ENCODE results near the gene PRPSAP1.

Gene PRPSAP1

DNA sequence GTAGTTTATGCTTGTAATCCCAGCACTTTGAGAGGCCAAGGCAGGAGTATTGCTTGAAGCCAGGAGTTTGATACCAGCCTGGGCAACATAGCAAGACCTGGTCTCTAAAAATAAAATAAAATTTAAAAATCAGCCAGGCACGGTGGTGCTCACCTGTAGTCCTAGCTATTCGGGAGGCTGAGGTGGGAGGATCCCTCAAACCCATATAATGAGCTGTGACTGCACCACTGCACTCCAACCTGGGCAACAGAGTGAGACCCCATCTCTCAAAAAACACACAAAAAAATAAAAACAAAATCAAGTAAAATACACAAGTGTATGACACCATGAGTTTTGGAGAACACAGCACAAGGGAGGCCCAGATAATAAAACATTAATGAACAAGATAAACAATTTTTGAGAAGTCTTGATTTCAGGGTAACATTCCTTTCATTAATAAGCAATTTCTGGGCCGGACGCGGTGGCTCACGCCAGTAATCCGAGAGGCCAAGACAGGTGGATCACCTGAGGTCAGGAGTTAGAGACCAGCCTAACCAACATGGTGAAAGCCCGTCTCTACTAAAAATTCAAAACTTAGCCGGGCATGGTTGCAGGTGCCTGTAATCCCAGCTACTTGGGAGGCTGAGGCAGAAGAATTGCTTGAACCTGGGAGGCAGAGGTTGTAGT lies 17.9 kb downstream of the PRPSAP1 start:
- TF ChIP-seq, protein P1, sequence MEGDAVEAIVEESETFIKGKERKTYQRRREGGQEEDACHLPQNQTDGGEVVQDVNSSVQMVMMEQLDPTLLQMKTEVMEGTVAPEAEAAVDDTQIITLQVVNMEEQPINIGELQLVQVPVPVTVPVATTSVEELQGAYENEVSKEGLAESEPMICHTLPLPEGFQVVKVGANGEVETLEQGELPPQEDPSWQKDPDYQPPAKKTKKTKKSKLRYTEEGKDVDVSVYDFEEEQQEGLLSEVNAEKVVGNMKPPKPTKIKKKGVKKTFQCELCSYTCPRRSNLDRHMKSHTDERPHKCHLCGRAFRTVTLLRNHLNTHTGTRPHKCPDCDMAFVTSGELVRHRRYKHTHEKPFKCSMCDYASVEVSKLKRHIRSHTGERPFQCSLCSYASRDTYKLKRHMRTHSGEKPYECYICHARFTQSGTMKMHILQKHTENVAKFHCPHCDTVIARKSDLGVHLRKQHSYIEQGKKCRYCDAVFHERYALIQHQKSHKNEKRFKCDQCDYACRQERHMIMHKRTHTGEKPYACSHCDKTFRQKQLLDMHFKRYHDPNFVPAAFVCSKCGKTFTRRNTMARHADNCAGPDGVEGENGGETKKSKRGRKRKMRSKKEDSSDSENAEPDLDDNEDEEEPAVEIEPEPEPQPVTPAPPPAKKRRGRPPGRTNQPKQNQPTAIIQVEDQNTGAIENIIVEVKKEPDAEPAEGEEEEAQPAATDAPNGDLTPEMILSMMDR (conservative IDR thresholded peaks at IDR 0.05; ENCODE audit: low read depth, low read length): no peak
- H3K4me3 ChIP-seq (ENCODE audit: low read depth, low read length): no peak overlapping the region
- no peak for DNase-seq (ENCODE audit: low read depth)

DNA sequence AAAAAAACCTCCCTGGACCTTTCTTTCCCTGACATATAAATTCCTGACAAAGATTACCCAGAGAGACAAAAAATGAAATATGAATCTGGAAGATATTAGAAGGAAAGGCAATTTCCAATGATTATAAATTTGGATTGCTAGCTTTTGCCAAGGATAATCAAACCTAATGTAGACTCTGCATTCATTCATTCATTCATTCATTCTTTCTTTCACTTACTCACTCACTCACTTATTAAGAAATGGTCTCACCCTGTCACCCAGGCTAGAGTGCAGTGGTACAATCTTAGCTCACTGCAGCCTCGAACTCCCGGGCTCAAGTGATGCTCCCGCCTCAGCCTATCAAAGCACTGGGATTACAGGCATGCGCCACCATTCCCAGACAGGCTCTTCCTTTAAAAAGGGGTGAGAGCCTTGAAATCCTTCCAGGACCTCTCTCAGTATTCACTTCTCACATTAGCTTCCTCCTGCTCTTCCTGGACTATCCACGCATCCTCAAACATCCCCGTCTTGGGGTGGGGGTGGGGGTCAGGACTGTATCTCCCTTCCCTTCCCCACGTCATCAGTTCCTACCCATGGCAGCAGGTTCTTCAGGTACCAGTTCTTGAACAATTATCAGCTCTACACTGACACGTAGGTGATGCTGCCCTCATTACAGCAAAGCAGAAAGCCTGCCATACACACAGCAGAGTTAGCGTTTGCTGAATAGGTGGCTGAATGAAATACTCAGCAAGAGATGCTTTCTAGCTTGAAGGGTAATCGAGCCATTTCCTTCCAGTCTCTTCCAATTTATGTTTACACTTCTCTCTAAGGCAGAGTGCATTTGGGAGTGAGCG lies 19.8 kb downstream of the PRPSAP1 start:
- no peak for DNase-seq (ENCODE audit: low read depth)
- TF ChIP-seq, protein P1 (conservative IDR thresholded peaks at IDR 0.05; ENCODE audit: low read depth, low read length): no peak
- no peak overlapping the region for H3K4me3 ChIP-seq (ENCODE audit: low read depth, low read length)

DNA sequence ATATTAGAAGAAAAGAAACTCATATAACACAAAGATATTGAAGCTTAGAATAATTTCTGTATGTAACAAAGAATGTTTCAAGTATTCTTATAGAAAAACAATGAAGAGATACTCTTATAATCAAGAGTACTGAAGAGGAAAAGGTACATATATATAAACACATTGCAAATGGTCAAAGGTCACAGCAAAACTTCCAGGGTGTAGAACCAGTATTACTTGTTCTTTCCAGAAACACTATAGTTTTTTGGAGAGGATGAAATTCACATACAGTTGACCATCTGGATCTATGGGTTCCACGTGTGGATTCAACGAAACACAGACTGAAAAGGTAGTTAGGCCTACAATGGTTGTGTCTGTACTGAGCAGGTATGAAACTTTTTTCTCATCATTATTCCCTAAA lies 22.6 kb downstream of the PRPSAP1 start:
- no peak overlapping the region for H3K4me3 ChIP-seq (ENCODE audit: low read depth, low read length)
- no peak for DNase-seq (ENCODE audit: low read depth)
- TF ChIP-seq, protein P1 (conservative IDR thresholded peaks at IDR 0.05; ENCODE audit: low read depth, low read length): no peak

DNA sequence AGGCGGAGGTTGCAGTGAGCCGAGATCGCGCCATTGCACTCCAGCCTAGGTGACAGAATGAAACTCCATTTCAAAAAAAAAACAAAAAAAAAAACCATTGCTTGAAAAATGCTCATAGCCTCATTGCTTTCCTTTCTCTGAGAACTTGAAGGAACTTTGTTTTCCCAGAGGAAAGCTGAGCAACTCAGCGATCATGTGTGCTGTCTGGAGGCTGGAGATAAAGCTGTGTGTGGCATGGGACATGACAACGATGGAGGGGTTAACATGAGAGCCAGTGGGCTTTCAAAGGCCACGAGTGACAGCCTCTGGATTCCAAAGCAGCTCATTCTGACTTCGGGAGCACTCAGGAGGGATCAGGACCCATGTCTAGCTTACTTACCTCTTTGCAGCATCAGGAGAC lies 24.1 kb downstream of the PRPSAP1 start:
- H3K4me3 ChIP-seq (ENCODE audit: low read depth, low read length): no peak overlapping the region
- DNase-seq (ENCODE audit: low read depth): no peak
- TF ChIP-seq, protein P1 (conservative IDR thresholded peaks at IDR 0.05; ENCODE audit: low read depth, low read length): no peak

DNA sequence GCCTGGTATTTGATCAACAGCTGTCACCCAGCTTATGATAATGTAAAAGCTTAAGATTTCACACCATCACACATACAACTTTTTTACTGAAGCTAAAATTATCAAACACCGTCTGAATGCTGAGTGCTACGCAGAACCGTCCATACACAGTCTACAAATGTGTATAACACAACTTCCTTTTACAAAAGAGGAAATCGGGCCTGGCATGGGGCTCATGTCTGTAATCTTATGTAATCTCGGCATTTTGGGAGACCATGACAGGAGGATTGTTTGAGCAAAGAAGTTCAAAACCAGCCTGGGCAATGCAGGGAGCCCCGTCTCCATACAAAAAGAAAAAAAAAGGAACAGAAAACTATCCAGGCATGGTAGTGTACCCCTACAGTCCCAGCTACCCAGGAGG lies 26.0 kb downstream of the PRPSAP1 start:
- H3K4me3 ChIP-seq (ENCODE audit: low read depth, low read length): no peak overlapping the region
- TF ChIP-seq, protein P1 (conservative IDR thresholded peaks at IDR 0.05; ENCODE audit: low read depth, low read length): no peak

DNA sequence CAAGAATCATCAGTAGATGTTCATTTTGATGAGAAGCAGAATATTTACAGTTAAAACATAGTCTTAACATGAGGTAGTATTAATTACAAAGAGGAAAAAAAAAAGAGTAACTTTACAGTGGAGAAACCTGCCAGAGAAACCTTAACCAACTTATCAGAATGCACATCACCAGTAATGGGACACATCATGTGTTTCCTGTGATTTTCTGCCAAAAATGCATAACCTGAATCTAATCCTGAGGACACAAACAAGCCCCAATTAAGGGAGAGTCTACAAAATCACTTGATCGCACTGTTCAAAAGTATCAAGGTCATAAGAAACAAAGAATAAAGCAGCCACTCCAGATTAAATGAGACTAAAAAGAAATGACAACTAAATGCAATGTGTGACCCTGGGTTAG lies 27.4 kb downstream of the PRPSAP1 start:
- peak; percentile 31 for DNase-seq (ENCODE audit: low read depth)

More for the DNA sequence above, 26.0 kb downstream of the PRPSAP1 start:
- DNase-seq (ENCODE audit: low read depth): no peak

More for the DNA sequence above, 27.4 kb downstream of the PRPSAP1 start:
- TF ChIP-seq, protein P1 (conservative IDR thresholded peaks at IDR 0.05; ENCODE audit: low read depth, low read length): no peak
- no peak overlapping the region for H3K4me3 ChIP-seq (ENCODE audit: low read depth, low read length)
